Measurements from ENCODE around the gene ZDHHC22.

- no peak for TF ChIP-seq ZC3H10 (CRISPR knock-in tag; IDR thresholded peaks at IDR 0.05)
- TF ChIP-seq, protein P1, sequence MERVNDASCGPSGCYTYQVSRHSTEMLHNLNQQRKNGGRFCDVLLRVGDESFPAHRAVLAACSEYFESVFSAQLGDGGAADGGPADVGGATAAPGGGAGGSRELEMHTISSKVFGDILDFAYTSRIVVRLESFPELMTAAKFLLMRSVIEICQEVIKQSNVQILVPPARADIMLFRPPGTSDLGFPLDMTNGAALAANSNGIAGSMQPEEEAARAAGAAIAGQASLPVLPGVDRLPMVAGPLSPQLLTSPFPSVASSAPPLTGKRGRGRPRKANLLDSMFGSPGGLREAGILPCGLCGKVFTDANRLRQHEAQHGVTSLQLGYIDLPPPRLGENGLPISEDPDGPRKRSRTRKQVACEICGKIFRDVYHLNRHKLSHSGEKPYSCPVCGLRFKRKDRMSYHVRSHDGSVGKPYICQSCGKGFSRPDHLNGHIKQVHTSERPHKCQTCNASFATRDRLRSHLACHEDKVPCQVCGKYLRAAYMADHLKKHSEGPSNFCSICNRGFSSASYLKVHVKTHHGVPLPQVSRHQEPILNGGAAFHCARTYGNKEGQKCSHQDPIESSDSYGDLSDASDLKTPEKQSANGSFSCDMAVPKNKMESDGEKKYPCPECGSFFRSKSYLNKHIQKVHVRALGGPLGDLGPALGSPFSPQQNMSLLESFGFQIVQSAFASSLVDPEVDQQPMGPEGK (CRISPR knock-in tag; IDR thresholded peaks at IDR 0.05; ENCODE audit: borderline replicate concordance), result no peak
These were observed 10.5 kb upstream of the ZDHHC22 start for GRCh38 chr14:77151918-77152588.
